H1 (cell line): Measurements from ENCODE around the gene RNASEH2C. TPM values are rescaled to one million over a fixed set of nuclear protein-coding genes. Genes with fewer than 3 reads are reported as not detected.

ENCODE experiments used
- CBX5 ChIP-seq: fragments of 300-800, 300-1000 bp; sonication (generic); IDR thresholded peaks from 2 replicates; pipeline ENCODE4 v1.7.1; 2016; ENCODE audit warnings: antibody characterized with exemption, low read length, low read depth
- KDM5A ChIP-seq: fragments of 200-600 bp; IDR thresholded peaks from 2 replicates; pipeline ENCODE4 v1.7.1; 2012; ENCODE audit warnings: mild to moderate bottlenecking, low read length, inconsistent platforms, mixed read lengths
- MAFK ChIP-seq: IDR thresholded peaks from 2 replicates; pipeline ENCODE4 v1.6.1; 2012; ENCODE audit warnings: low read depth, mild to moderate bottlenecking, improper control_type of control experiment, low read length
- TEAD4 ChIP-seq: IDR thresholded peaks from 2 replicates; pipeline ENCODE4 v1.6.1; 2012; ENCODE audit warnings: low read depth, low read length, inconsistent platforms, mixed read lengths
- polyA plus RNA-seq, 7 experiments: library from polyadenylated mRNA; depleted of rRNA in 3 of 7; stranded (reverse) in 5 of 7; unstranded in 2 of 7; fragments of >200 nt in 5 of 7; fragments of 200-250 nt in 2 of 7; gene quantifications; 1 replicate in 5 of 7; 2 replicates in 1 of 7; 4 replicates in 1 of 7; pipeline versions ENCODE4 v1.2.1 to v1.2.3, GENCODE V29; 2011 to 2013; ENCODE audit warnings: missing spikeins in 2 of 7, mixed read lengths in 2 of 7
- total RNA-seq: library from RNA; stranded (reverse); fragmentation: NEBNext Ultra II Directional; extraction: Animal tissue kit (Norgen Biotek cat#: 25700); gene quantifications from 2 replicates; pipeline ENCODE4 v1.2.1, GENCODE V29; 2021

Gene RNASEH2C
- total and polyA plus RNA-seq, 2 of the 8 experiments (the other 6 are each of a cell fraction or from before 2014, with no cell fraction given), result 40.2 to 60.3 TPM

DNA sequence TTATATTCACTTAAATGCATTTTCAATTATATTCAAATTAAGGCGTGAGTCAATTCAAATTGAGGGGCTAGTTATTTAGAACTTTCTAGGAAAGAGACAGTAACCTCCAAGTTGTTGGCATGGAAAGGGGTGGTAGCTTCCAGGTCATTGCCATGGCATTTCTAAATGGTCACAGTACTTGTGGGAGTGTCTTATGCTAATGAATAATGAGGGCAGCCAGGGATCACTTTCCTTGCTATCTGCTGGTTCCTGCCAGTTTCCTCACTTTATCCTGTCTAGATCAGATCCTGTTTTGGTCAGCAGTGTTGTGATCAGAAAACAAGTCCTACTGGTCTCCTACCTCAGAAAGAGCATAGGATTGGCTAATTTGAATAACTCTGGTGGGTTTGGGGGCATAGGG lies 21.8 kb upstream of the RNASEH2C start (continued):
- TF ChIP-seq CBX5 (no peak), KDM5A (no peak), TEAD4 (no peak), MAFK (no peak)
